ENCODE measurements around the gene FAN1. TPM values are rescaled to one million over a fixed set of nuclear protein-coding genes. Genes with fewer than 3 reads are reported as not detected.
"Not testable (repeated sequence)": the region's sequence is repeated elsewhere in the genome, so short reads cannot be mapped to it uniquely, and the experiment has no call there.

FAN1 gene
- total and polyA plus RNA-seq, 2 donors (not counting 3 experiments of a cell fraction or from before 2014, with no cell fraction given): 4.3 to 11.7 TPM

DNA sequence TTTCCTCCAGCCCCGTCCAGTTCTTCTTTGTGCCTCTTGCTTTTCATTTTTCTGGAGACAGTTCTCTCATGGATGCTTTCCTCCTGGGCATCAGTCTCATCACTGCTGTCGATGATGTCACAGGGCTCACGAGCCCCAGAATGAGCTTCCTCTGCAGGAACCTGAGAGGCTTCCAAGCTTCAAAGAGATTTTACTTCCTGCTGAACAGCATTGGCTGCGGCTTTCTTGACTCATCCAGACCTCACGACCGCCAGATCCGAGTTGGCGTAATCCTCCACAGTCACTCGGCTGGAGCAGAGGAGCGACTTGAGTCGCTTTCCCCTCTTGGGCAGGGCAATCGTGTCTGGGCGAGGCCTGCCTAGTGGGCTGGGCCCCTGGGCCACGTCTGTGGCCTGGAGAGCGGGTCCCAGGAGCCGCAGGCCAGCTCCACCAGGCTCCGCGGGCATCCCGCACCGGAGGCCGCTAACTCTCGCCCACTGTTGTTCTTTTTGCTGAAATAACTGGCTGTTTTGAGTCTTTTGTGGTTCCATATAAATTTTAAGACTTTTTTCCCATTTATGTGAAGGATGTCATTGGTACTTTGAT, 20.8 kb upstream of the FAN1 start:
- H3K27me3 ChIP-seq (ENCODE audit: control insufficient read depth in 2 of 2, insufficient read depth in 2 of 2, low read length in 2 of 2): peaks cover 2 to 4% of the 10 kb centered on the region in 2 experiments
- H3K27ac ChIP-seq (ENCODE audit: insufficient read depth, low read depth, low read length): no peak overlapping the region
- H2AFZ ChIP-seq (ENCODE audit: low read depth, low read length): no peak overlapping the region
- no TSS peak for BruUV-seq (replicated peaks)
- H3K9me3 ChIP-seq (replicated peaks; ENCODE audit: control insufficient read depth, insufficient read depth, low read length): no peaks in the 10 kb centered on the region
- H3K9ac ChIP-seq (replicated peaks; ENCODE audit: extremely low read depth, insufficient read depth, low read length): no peak overlapping the region
- no peaks in the 10 kb centered on the region for H3K36me3 ChIP-seq (ENCODE audit: control insufficient read depth in 2 of 2, extremely low read depth in 1 of 2, insufficient read depth in 2 of 2, low read length in 2 of 2)
- H3K4me1 ChIP-seq (ENCODE audit: control insufficient read depth, extremely low read depth, insufficient read depth, low read length): no peaks in the 10 kb centered on the region
- H3K9me1 ChIP-seq (replicated peaks; ENCODE audit: control insufficient read depth, extremely low read depth, insufficient read depth, low read length): no peaks in the 10 kb centered on the region
- H3K4me3 ChIP-seq (replicated peaks in 1 of 3; ENCODE audit: insufficient read depth in 1 of 3, low read depth in 1 of 3, low read length in 3 of 3): no peak overlapping the region
- no peak for DNase-seq (ENCODE audit: low read depth, low spot score)
- no peaks in the 10 kb centered on the region for H3K79me2 ChIP-seq (ENCODE audit: control insufficient read depth, insufficient read depth, low read length)
- dilution Hi-C loops (cut with MboI; ENCODE audit: extremely low pct_ligation_motif_present, low sequenced_read_pairs): no loop called here
- TF ChIP-seq FOS (IDR thresholded peaks at IDR 0.05; ENCODE audit: borderline replicate concordance, insufficient read depth, low read length): no peak
- no peaks in the 10 kb centered on the region for H4K20me1 ChIP-seq (replicated peaks; ENCODE audit: control insufficient read depth, extremely low read depth, insufficient read depth, low read length)
- CTCF ChIA-PET: interaction anchor here (1.0 kb wide), 1 partner anchor 246 kb away, joined by 3 read pairs; no protein-coding TSS in a partner anchor
- intact Hi-C loops (cut with micrococcal nuclease): no loop called here
- POLR2A ChIA-PET: no interaction called here
- no peak for FAIRE-seq
- no peak overlapping the region for H3K4me2 ChIP-seq (ENCODE audit: insufficient read depth, low read length)

DNA sequence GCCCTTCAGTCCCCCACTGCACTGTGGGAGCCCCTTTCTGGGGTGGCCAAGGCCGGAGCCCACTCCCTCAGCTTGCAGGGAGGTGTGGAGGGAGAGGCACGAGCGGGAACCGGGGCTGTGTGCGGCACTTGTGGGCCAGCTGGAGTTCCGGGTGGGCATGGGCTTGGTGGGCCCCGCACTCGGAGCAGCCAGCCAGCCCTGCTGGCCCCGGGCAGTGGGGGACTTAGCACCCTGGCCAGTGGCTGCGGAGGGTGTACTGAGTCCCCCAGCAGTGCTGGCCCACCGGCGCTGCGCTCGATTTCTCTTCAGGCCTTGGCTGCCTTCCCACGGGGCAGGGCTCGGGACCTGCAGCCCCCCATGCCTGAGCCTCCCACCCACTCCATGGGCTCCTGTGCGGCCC, 20.0 kb upstream of the FAN1 start:
- FAIRE-seq; H3K27ac ChIP-seq (ENCODE audit: insufficient read depth, low read depth, low read length); H3K79me2 ChIP-seq (ENCODE audit: control insufficient read depth, insufficient read depth, low read length); intact Hi-C loops (cut with micrococcal nuclease); BruUV-seq (replicated peaks); POLR2A ChIA-PET; H3K36me3 ChIP-seq (ENCODE audit: control insufficient read depth in 2 of 2, extremely low read depth in 1 of 2, insufficient read depth in 2 of 2, low read length in 2 of 2); H3K9me1 ChIP-seq (replicated peaks; ENCODE audit: control insufficient read depth, extremely low read depth, insufficient read depth, low read length); H3K9ac ChIP-seq (replicated peaks; ENCODE audit: extremely low read depth, insufficient read depth, low read length); dilution Hi-C loops (cut with MboI; ENCODE audit: extremely low pct_ligation_motif_present, low sequenced_read_pairs); H3K4me2 ChIP-seq (ENCODE audit: insufficient read depth, low read length); H3K27me3 ChIP-seq (ENCODE audit: control insufficient read depth in 2 of 2, insufficient read depth in 2 of 2, low read length in 2 of 2); H3K4me1 ChIP-seq (ENCODE audit: control insufficient read depth, extremely low read depth, insufficient read depth, low read length); H4K20me1 ChIP-seq (replicated peaks; ENCODE audit: control insufficient read depth, extremely low read depth, insufficient read depth, low read length); H2AFZ ChIP-seq (ENCODE audit: low read depth, low read length); DNase-seq (ENCODE audit: low read depth, low spot score); H3K4me3 ChIP-seq (replicated peaks in 1 of 3; ENCODE audit: insufficient read depth in 1 of 3, low read depth in 1 of 3, low read length in 3 of 3); H3K9me3 ChIP-seq (replicated peaks; ENCODE audit: control insufficient read depth, insufficient read depth, low read length): not testable (repeated sequence)
- CTCF ChIA-PET: interaction anchor here (1.0 kb wide), 1 partner anchor 245 kb away, joined by 3 read pairs; no protein-coding TSS in a partner anchor
